GM19099 (cell line): ENCODE data around the gene FREM2.

Experiments
- POLR2A ChIP-seq: IDR thresholded peaks from 3 replicates; pipeline ENCODE4 v1.6.1; 2011; ENCODE audit warnings: low read depth; ENCODE audit not compliant: insufficient read length; ENCODE audit errors: extremely low read depth

FREM2 gene

GRCh38 chr13:38868870-38869269 is 182.0 kb downstream of the FREM2 start:
- TF ChIP-seq POLR2A: no peak

- TF ChIP-seq POLR2A: no peak
These were observed 184.4 kb downstream of the FREM2 start for GRCh38 chr13:38871275-38871674.

- TF ChIP-seq POLR2A: no peak
These were observed 185.8 kb downstream of the FREM2 start for GRCh38 chr13:38872693-38873092.

GRCh38 chr13:38875186-38875875 is 188.5 kb downstream of the FREM2 start:
- no peak for TF ChIP-seq POLR2A

GRCh38 chr13:38879278-38879677 is 192.4 kb downstream of the FREM2 start:
- no peak for TF ChIP-seq POLR2A

GRCh38 chr13:38879786-38880185 is 192.9 kb downstream of the FREM2 start:
- TF ChIP-seq POLR2A: no peak

- no peak for TF ChIP-seq POLR2A
These were observed 193.5 kb downstream of the FREM2 start for GRCh38 chr13:38880397-38880796.

GRCh38 chr13:38883783-38884182 is 196.9 kb downstream of the FREM2 start:
- TF ChIP-seq POLR2A: no peak

- TF ChIP-seq POLR2A: no peak
These were observed 201.4 kb downstream of the FREM2 start for GRCh38 chr13:38888309-38888708.

- no peak for TF ChIP-seq POLR2A
These were observed 208.2 kb downstream of the FREM2 start for GRCh38 chr13:38895075-38895474.

GRCh38 chr13:38897521-38897920 is 210.6 kb downstream of the FREM2 start:
- no peak for TF ChIP-seq POLR2A

GRCh38 chr13:38898481-38898880 is 211.6 kb downstream of the FREM2 start:
- TF ChIP-seq POLR2A: no peak

- no peak for TF ChIP-seq POLR2A
These were observed 212.7 kb downstream of the FREM2 start for GRCh38 chr13:38899571-38899970.

GRCh38 chr13:38900188-38900587 is 213.3 kb downstream of the FREM2 start:
- TF ChIP-seq POLR2A: no peak

- TF ChIP-seq POLR2A: no peak
These were observed 215.7 kb downstream of the FREM2 start for GRCh38 chr13:38902551-38902950.

- TF ChIP-seq POLR2A: no peak
These were observed 218.2 kb downstream of the FREM2 start for GRCh38 chr13:38905081-38905480.

- no peak for TF ChIP-seq POLR2A
These were observed 219.0 kb downstream of the FREM2 start for GRCh38 chr13:38905861-38906260.

- TF ChIP-seq POLR2A: no peak
These were observed 221.7 kb downstream of the FREM2 start for GRCh38 chr13:38908574-38908973.

GRCh38 chr13:38914070-38914469 is 227.2 kb downstream of the FREM2 start:
- no peak for TF ChIP-seq POLR2A
